ENCODE results near the gene TIGD3.

TIGD3 gene

GRCh38 chr11:65389294-65389980 lies 34.9 kb downstream of the TIGD3 start:
- in situ Hi-C loops (cut with MboI; ENCODE audit: low sequenced_read_pairs): no loop called here

- in situ Hi-C loops (cut with MboI; ENCODE audit: low sequenced_read_pairs): no loop called here
These were observed 35.8 kb downstream of the TIGD3 start for GRCh38 chr11:65390099-65390941.

- in situ Hi-C loops (cut with MboI; ENCODE audit: low sequenced_read_pairs): no loop called here
These were observed 36.4 kb downstream of the TIGD3 start for GRCh38 chr11:65390996-65391395.

- in situ Hi-C loops (cut with MboI; ENCODE audit: low sequenced_read_pairs): no loop called here
These were observed 37.8 kb downstream of the TIGD3 start for GRCh38 chr11:65392186-65392829.

GRCh38 chr11:65392899-65393298 lies 38.3 kb downstream of the TIGD3 start:
- in situ Hi-C loops (cut with MboI; ENCODE audit: low sequenced_read_pairs): no loop called here

GRCh38 chr11:65393513-65394079 lies 39.0 kb downstream of the TIGD3 start:
- in situ Hi-C loops (cut with MboI; ENCODE audit: low sequenced_read_pairs): no loop called here

- in situ Hi-C loops (cut with MboI; ENCODE audit: low sequenced_read_pairs): no loop called here
These were observed 39.6 kb downstream of the TIGD3 start for GRCh38 chr11:65394125-65394536.

GRCh38 chr11:65395961-65396530 lies 41.5 kb downstream of the TIGD3 start:
- in situ Hi-C loops (cut with MboI; ENCODE audit: low sequenced_read_pairs): no loop called here

- in situ Hi-C loops (cut with MboI; ENCODE audit: low sequenced_read_pairs): no loop called here
These were observed 42.5 kb downstream of the TIGD3 start for GRCh38 chr11:65396769-65397745.

GRCh38 chr11:65398362-65398910 lies 43.9 kb downstream of the TIGD3 start:
- in situ Hi-C loops (cut with MboI; ENCODE audit: low sequenced_read_pairs): no loop called here

GRCh38 chr11:65399249-65399648 lies 44.7 kb downstream of the TIGD3 start:
- in situ Hi-C loops (cut with MboI; ENCODE audit: low sequenced_read_pairs): no loop called here

- in situ Hi-C loops (cut with MboI; ENCODE audit: low sequenced_read_pairs): no loop called here
These were observed 45.3 kb downstream of the TIGD3 start for GRCh38 chr11:65399845-65400244.

- in situ Hi-C loops (cut with MboI; ENCODE audit: low sequenced_read_pairs): no loop called here
These were observed 45.9 kb downstream of the TIGD3 start for GRCh38 chr11:65400307-65401072.

- in situ Hi-C loops (cut with MboI; ENCODE audit: low sequenced_read_pairs): no loop called here
These were observed 46.7 kb downstream of the TIGD3 start for GRCh38 chr11:65401073-65401802.

- in situ Hi-C loops (cut with MboI; ENCODE audit: low sequenced_read_pairs): no loop called here
These were observed 47.3 kb downstream of the TIGD3 start for GRCh38 chr11:65401803-65402248.

GRCh38 chr11:65402790-65403189 lies 48.2 kb downstream of the TIGD3 start:
- in situ Hi-C loops (cut with MboI; ENCODE audit: low sequenced_read_pairs): no loop called here

GRCh38 chr11:65403607-65404121 lies 49.1 kb downstream of the TIGD3 start:
- in situ Hi-C loops (cut with MboI; ENCODE audit: low sequenced_read_pairs): no loop called here

- in situ Hi-C loops (cut with MboI; ENCODE audit: low sequenced_read_pairs): no loop called here
These were observed 49.7 kb downstream of the TIGD3 start for GRCh38 chr11:65404210-65404609.
